ENCODE results near the gene PRR23E. TPM values are rescaled to one million over a fixed set of nuclear protein-coding genes. Genes with fewer than 3 reads are reported as not detected.

PRR23E gene, protein sequence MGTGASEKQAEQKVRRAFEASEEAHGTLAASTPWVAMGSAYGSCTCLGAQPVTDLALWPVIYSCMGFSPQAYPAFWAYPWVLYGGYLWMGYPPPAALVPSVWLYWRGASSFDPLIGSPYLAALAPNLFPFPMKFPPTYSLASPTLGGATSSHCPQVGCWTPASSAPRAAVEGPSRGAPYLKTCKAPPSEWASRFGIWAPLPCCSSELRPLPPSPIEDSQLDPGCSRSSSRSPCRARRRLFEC
- polyA plus RNA-seq (ENCODE audit: insufficient read length): not detected

DNA sequence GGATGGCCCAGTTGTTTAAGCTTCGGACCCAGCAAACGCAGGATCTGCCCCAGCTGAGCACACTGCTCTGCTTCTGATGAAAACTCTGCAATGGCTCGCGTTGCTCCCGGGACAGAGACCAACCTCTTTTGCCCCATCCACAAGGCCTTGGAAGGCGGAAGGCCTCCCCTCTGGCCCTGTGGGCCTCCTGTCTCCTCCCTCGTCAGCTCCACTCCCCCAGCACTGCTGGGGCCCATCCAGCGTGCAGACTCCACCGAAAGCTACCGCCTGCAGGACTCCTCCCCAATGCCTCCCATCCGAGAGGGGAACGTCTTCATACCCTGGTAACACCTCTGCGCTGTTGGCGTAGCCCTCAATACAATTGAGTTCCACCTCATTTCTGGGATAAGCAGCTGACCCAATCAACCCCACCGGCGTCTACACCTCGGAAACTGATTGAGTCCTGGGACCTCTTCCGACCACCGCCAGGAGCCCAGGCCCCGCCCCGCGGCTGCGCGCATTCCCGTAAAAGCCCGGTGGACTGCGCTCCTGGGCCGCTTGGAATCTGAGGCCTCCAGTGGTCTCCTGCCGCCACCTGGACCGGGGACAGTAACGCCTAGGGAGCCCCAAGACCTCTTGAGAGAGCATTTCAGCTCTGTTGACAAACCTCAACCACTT is at the start of gene PRR23E:
Gene PRR23E, plus strand, starts transcription at position 556 of the 657 bp plus-strand sequence. CDS start 3,555 bp downstream, outside the sequence.
- no peak for DNase-seq

DNA sequence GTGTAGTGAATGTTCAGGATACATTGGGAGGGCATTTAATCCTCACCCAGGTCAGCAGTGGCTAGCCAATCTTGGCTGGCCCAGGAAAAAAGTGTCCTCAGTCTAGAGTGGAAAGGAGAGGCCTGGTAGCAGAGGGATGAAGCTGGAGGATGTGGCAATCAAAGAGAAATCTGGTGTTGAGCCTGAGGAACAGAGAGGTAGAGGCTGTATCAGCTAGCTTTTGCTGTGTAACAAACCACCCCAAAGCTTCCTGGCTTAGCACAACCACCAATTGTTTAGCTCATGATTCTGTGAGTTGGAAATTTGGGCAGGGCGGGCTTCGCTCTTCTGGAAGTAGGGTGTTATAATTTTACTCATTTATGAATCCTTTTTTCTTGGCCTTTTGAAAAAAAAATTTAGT is 49.8 kb upstream of the PRR23E start:
- DNase-seq: no peak

DNA sequence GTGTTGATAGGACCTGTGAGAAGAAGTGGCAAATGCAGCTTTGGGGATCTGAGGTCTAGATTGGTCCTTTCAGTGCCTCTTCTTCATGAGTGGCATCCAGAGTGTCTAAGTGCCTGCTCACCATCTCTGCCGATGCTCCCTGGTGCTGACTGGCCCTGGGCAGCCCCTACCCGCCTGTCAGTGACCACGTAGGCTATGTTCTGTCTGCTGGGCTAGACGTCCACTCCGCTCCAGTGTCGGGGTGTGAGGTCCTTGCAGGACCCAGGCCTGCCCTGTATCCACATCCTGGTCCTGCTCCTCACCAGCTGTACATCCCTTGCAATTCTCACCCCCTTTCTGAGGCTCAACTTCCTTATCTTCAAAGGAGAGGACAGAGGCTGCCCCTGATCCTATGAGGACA is 48.3 kb upstream of the PRR23E start:
- no peak for DNase-seq

DNA sequence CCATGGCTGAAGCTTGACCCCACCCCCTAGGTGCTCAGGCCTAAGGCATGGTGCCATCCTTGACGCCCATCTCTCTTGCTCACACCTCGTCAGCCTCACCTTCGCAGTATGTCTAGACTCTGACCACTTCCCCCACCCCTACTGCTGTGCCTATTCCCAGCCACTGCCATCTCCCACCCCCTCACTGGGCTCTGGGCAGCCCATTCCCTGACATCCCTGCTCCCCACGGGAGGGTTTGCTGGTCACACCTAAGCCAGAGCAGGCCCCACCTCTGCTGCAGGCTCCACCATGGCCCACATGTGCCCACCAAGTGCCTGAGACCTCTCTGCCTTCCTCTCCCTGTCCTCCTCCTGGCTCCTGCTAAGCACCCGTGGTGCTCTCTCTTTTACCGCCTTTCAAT is 47.7 kb upstream of the PRR23E start:
- DNase-seq: no peak

DNA sequence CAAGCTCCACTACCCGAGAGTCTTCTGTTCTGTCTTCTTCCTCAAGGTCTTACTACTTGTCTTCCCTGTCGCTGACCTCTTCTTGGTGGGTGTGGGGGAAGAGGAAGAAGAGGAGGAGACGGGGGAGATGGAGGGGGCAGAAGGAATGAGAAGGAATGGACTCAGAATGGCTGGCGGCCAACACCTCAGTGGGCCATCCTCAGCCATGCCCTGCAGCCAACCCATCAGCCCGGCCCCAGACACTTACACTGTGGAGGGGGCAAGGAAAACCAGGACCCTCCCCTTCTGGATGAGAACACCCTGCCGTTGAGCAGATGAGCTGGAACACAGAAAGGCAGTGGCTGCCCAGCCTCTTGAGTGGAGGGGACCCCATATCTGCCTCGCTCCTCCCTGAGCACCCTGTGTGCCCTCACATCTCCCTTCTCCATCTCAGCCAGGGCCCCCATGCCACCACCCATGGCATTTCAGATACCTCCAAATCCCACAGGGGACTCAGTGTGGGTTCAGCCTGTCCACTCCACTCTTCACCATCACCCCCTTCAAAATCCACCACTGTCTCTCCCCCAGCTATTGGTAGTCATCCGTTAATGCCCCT is 45.5 kb upstream of the PRR23E start:
- DNase-seq: no peak

DNA sequence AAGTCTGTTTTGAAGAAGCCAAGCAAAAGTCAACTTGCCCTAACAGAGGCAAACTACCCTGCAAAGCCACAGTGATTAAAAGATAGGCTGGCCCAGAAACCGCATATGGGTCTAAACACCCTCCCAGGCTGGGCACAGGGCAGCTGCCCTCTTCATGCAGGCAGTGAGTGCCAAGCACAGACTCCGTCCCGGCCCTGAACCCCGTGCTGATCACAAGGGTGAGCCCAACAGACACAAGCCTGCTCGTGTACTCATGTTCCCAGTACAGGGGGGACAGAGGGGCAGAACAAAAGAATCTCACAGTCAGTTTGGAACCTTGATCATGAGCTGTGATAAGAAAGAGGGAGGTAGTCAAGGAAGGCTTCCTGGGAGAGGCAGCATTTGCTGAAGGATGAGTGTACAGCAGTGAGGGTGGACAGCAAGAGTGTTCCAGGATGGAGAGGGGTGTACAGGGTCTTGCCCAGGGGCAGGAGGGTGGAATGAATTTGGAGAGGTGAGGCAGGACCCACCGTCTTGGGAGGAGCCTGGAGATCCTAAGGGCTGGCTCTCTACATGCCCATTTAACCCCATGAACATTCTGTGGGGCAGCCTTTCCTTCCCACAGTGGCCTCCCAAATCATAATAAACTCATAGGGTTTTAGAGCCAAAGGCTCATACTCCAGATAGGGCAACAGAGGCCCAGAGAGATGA is 43.2 kb upstream of the PRR23E start:
- no peak for DNase-seq

DNA sequence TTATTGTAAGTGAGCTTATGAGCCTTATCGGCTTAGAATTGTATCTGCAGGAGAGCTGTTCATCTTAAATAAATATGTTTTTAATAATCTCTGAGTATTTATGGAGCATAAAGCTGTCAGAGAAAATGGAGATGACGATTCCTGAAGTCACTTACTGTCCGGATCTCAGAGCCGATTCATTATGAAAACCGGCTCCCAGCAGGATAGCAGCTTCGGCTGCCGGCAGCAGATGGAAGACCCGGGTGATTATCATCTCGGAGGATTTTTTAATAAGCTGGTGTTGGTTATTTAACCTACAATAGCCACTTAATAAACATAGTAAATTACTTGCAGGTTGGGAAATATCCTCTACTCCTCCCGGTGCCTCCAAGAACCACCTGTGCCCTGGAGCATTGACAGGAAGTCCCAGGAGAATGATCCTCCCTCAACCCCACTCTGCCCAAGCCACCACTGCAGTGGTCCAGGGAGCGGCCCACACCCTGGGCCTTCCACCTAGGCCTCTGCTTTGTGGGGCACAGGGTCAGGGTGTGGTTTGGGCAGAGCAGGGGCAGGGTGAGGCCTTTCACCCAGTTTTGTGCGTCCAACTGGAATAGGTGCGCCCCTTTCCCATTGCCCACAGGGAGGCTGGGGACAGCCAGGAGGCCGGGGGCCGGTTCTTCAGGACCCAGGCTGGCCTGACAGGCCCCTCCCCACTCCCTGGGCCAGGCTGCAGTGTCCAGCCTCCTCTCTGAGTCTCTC is 42.2 kb upstream of the PRR23E start:
- no peak for DNase-seq

DNA sequence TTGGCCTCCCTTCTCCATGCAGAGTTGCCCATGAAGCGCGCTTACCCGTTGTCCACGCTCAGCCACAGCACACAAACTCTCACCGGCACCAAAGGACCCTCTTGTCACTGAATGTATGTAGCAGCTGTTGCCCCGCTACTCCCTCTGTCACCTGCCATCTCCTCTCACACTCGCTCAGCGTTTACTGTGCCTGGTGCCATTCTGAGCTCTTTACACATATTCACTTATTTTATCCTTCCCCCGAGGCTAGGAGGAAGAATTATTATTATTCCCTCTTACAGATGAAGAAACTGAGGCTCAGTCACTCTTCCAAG is 41.7 kb upstream of the PRR23E start:
- DNase-seq: no peak

DNA sequence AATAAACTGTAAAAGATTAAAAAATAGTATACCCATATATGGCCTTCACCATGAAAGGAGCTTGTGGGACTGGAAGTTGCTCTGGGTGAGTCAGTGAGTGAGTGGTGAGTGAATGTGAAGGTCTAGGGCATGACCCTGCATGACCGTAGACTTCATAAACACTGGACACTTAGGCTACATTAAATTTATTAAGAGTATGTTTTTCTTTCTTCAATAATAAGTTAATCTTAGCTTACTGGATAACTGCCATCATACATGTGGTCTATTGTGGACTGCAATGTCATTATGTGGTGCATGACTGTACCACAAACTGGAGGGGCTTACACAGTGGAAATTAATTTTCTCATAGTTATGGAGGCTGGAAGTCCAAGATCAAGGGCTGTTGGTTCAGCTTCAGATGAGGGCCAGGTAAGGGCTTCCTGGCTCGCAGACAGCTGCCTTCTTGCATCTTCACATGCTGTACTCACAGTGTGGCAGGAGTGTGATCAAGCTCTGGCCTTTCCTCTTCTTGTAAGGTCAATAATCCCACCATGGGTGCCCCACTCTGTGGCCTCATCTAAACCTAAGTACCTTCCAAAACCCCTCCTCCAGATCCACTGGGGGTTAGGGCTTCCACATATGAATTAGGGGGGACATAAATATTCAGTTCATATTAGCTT is 40.8 kb upstream of the PRR23E start:
- no peak for DNase-seq

DNA sequence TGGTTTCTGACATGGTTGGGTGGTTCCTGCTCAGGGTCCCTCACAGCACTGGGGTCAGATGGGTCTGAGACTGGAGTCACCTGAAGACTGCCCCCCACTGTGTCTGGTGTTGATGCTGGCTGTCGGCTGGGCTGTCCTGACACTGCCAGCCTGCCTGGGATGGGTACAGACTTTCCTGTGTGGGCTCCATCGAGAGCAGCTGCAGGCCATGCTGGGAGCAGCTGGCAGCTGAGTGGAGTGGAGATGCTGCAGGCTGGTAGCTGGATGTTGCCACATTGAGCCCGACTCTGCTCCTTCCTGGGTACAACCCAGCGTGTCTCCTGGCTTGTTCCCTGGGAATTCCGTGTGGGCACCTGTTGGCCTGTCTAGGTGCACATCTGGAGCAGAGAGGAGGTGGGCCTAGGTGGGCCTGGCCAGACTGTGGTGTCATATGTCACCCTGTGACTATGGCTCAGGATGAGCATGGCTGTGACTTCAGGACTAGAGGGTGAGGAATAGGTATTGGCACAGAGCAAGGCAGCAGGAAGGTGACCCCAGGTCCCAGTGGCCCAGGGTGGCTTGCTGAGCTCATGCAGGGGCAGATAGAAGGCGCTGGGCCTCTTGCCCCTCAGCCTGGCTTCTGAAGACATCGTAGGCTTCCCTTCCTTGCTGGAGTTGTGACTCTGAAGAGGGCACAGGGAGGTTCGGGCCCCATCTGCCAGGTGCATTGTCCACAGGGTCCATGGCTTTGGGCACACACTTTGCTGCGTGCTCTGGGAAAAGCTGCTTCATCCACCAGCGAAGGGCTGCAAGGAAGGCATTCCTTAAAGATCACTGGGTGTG is 40.0 kb upstream of the PRR23E start:
- no peak for DNase-seq

DNA sequence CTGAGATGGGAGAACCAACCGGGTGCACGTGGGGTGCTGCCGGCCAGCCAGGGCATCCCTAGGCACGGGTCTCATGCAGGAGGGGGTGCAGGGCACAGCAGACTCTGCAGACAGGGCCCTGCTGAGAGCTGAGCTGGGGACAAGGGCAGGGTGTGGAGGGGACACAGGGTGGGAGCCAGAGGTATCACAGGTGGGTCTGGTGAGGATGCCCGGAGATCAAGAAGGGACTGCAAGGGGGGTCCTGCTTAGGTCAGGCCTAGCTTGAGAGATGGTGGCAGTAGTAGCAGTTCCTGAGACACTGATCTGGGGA is 39.5 kb upstream of the PRR23E start:
- no peak for DNase-seq

DNA sequence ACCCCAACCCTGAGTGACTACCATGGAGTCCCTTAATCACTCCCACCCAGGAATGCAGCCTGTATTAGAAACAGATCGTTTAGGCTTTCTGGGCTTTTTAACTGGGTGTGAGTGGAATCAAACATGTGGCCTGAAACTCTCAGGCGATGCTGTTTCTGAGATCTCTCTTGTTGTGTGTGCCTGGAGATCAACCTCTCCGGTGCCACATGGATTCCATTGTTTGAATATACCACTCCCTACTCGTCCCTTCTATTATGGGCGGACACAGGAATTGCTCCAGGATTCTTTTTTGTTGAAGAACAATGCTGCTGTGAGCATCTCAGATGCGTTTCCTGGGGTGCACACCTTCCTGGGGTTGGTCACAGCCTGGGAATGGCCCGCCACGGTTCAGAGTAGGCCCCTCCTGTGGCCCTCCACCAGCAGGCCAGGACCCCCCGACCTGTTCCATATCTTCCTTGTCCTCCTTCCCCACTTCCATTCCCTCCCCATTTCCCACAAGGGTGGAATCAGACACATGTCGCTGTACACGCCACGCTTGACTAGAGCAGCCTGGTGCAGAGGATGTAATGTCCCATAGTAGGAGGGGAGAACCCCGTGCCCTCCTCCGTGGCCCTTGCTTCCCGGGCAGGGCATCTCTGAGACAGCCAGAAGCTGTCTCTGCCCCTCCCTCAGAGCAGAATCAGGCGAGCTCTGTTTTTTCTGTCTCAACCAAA is 36.4 kb upstream of the PRR23E start:
- DNase-seq: no peak

DNA sequence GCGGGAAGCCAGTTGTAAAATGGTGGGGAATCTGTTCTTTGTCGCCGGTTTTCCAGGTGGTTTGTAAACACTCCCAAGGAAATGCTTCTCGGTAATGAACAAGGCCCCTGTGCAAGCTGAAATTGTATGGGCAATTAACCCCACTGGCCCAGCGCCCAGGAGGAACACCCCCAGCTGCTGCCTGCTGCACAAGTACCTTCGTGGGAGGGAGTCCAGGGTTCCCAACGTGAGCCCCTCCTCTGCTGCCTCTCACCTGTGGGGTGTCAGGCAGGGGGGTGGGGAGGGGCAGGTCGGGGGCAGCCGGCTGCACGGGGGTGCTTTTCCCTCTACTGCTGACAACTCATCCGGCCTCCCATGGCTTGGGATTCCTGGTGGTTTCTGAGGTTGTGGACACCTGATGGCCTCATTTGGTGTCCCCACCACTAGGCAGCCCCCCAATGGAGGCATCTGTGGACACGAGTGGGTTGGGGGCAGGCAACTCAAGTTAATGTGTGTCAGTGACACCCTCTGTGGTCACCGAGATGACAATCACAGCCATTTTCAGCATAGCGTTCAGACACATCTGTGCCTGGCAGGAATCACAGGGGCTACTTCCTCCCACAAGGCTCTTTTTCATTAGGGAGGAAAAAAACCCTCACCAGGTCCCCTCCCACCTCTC is 35.6 kb upstream of the PRR23E start:
- no peak for DNase-seq

DNA sequence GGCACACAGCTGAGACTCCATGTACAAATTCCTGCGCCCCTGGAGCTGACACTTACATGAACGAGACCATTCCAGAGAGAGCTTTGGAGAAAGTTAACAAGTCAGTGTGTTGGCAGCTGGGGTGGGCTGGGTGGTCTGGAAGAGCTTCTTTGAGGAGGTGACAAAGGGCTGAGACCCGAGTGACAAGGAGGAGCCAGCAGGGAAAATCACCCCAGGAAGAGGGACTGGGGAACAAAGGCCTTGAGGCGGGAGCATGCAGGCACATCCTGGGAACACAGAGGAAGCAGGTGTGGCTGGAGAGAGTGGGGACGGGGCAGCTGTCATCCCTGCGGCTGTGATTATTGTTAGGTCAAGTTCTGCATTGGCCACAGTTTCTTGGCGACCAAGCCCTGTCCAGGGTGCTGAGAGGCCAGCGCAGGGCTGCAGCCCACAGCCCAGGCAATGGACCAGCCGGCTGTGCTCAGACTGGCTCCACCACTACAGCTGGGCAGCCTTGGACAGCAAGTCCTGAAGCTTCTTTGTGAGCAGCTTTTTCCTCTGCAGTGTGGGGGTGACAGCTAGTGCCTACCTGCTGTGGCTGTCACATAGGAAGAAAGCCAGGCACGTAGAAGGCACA is 34.2 kb upstream of the PRR23E start:
- DNase-seq: peak; percentile 24

DNA sequence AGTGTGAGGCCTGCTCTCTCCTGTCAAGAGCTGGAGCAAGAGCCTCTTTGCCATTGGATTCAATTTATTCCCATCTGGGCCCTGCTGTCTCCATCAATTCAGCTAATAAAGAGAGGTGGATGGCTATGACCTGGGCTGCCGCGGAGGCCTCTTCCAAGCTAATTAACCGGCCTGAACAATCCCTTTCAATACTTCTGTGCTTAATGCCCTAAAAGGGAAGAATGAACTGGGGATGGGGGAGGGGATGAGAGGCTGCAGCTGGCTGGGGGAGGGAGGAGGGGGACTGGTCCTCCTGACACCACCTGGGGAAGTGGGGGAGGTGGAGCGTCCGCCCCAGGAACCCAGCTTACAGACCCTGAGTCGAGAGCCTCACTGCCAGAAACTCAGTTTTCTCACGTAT is 33.4 kb upstream of the PRR23E start:
- DNase-seq: no peak

DNA sequence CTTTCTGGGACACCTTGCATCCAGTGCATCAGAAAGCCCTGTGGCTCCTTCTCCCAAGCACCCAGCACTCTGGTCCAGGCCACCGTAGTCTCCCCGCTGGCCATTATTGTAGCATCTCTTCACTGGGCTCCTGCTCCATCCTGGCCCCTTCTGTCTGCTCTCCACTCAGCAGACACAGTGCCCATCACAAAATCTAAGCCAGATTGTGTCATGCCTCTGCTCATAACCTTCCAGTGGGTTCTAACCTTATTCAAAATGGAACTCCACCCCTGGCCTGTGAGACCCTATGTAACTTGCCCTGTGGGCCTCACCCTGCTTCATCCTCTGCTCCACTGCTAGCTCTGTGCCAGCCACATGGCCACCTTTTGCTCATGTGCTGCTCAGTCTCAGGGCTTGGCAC is 31.7 kb upstream of the PRR23E start:
- no peak for DNase-seq

DNA sequence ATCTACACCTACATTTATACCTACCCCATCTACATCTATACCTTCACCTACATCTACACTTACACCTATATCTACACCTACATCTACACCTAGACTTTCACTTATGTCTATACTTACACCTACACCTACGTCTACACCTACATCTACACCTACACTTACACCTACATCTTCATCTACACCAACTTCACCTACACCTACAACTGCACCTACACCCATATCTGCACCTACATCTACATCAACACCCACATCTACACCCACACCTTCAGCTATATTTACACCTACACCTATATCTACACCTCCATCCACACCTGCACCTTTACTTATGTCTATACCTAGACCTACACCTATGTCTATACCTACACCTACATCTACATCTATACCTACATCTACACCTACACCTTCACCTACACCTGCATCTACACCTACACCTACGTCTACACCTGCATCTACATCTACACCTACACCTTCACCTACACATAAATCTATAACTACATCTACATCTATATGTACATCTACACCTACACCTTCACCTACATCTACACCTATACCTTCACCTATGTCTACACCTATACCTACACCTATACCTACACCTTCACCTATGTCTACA is 30.9 kb upstream of the PRR23E start:
- DNase-seq: no peak

DNA sequence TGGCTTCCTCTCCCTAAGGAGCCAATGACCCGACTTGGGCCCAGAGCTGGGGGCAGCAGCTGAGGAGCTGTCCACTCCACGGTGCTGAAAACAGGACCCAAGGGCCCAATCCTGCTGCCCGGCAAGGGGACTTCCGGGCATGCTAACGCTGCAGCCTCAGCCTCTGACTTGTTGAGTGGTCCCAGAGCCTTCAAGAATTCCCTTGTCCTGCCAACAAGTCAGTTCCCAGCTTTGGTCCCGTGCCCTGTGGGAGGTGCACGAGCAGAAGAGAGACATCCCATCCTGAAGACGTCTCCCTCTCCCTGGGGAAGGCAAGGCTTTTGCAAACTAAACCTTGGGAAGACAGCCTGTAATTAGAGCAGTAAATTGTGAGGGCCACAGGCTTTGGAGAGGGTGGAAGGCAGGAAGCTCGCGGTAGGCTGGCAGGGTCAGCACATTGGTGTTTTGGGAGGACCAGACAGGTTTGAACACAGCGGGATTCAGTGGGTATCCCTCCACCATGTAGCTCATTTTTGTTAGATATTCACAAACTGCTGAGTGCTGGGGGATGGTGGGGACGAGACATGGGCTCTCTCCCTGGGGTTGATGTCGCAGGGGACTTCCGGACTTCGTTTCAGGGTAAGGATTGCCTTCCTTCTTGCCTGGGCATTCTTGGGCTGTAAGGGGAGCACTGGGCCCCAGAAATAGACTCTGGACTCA is 29.8 kb upstream of the PRR23E start:
- no peak for DNase-seq

DNA sequence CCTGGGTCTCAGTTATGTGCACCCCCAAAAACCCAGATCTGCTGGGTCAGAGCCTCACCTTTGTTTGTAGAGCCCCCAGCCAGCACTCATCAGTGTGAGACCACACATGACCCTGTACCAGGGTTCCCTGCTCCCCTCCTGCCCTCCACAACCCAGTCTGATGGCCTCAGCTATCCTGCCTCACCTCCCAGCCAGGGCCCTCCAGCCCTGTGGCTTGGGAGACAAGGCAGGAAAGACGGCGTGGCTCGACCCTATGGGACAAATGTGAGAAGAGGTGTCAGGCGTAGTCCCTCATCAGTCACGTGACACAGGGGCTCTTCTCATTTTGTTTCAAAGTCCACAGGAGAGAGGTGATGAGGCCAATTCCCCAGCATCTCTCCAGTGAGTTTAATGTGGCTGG is 28.3 kb upstream of the PRR23E start:
- DNase-seq: no peak
